Ishikawa (cell line): Measurements from ENCODE around the gene TACC2.

Experiments used
- CEBPB ChIP-seq: IDR thresholded peaks from 2 replicates; pipeline ENCODE4 v1.6.1; 2012
- CREB1 ChIP-seq: IDR thresholded peaks from 2 replicates; pipeline ENCODE4 v1.6.1; 2012; ENCODE audit warnings: low read depth
- EP300 ChIP-seq: IDR thresholded peaks from 2 replicates; pipeline ENCODE4 v1.6.1; 2012; ENCODE audit warnings: borderline replicate concordance
- FOXM1 ChIP-seq: IDR thresholded peaks from 2 replicates; pipeline ENCODE4 v1.6.1; 2012; ENCODE audit warnings: low read depth, borderline replicate concordance
- MAX ChIP-seq: IDR thresholded peaks from 2 replicates; pipeline ENCODE4 v1.6.1; 2012
- NFIC ChIP-seq: IDR thresholded peaks from 2 replicates; pipeline ENCODE4 v1.6.1; 2012
- RAD21 ChIP-seq: IDR thresholded peaks from 2 replicates; pipeline ENCODE4 v1.6.1; 2012; ENCODE audit warnings: low read depth
- TAF1 ChIP-seq: IDR thresholded peaks from 2 replicates; pipeline ENCODE4 v1.6.1; 2012; ENCODE audit warnings: low read depth, mild to moderate bottlenecking
- TCF12 ChIP-seq: IDR thresholded peaks from 2 replicates; pipeline ENCODE4 v1.6.1; 2012; ENCODE audit warnings: low read depth
- USF1 ChIP-seq: IDR thresholded peaks from 2 replicates; pipeline ENCODE4 v1.6.1; 2012
- YY1 ChIP-seq: IDR thresholded peaks from 2 replicates; pipeline ENCODE4 v1.6.1; 2012; ENCODE audit warnings: low read depth
- ZBTB7A ChIP-seq: IDR thresholded peaks from 2 replicates; pipeline ENCODE4 v1.6.1; 2012; ENCODE audit warnings: low read depth
- TF ChIP-seq, protein P1 (sequence below): IDR thresholded peaks from 2 replicates; pipeline ENCODE4 v1.6.1; 2012; ENCODE audit warnings: low read depth, mild to moderate bottlenecking

DNA sequence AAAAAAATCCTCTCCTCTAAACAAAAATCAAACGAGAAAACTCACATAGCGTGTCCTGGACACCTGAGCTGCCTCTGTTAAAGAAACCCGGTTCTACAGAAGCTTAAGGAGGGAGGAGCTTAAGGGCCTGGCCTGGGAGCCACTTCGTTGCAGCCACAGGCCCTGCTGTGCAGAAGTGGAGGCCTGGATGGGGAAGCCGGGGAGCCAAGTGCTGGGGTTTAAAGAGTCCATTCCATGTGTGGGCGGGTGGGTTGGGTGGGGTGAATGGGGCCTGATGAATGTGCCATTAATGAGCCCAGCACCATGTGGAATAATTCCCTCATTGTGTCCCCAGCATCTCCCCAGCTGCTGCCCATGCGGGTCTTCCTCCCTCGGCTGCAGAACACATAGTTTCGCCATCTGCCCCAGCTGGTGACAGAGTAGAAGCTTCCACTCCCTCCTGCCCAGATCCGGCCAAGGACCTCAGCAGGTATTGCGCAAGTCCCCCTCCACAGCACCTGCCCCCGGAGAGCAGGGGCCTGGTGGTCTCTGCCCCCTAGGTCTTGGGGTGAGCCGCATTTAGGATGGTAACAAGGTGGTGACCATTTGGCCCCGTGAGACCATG is 154.4 kb downstream of the TACC2 start:
- peak; percentile 96 for TF ChIP-seq CEBPB
- TF ChIP-seq USF1, result no peak
- no peak for TF ChIP-seq YY1
- TF ChIP-seq ZBTB7A, result 0 out of 2 replicates have a peak, but pooled peaks have one; percentile 34
- no peak; the same call in 1 of the 2 replicates for TF ChIP-seq NFIC
- TF ChIP-seq EP300, result peak; percentile 19; the same call in 1 of the 2 replicates
- TF ChIP-seq, protein P1, sequence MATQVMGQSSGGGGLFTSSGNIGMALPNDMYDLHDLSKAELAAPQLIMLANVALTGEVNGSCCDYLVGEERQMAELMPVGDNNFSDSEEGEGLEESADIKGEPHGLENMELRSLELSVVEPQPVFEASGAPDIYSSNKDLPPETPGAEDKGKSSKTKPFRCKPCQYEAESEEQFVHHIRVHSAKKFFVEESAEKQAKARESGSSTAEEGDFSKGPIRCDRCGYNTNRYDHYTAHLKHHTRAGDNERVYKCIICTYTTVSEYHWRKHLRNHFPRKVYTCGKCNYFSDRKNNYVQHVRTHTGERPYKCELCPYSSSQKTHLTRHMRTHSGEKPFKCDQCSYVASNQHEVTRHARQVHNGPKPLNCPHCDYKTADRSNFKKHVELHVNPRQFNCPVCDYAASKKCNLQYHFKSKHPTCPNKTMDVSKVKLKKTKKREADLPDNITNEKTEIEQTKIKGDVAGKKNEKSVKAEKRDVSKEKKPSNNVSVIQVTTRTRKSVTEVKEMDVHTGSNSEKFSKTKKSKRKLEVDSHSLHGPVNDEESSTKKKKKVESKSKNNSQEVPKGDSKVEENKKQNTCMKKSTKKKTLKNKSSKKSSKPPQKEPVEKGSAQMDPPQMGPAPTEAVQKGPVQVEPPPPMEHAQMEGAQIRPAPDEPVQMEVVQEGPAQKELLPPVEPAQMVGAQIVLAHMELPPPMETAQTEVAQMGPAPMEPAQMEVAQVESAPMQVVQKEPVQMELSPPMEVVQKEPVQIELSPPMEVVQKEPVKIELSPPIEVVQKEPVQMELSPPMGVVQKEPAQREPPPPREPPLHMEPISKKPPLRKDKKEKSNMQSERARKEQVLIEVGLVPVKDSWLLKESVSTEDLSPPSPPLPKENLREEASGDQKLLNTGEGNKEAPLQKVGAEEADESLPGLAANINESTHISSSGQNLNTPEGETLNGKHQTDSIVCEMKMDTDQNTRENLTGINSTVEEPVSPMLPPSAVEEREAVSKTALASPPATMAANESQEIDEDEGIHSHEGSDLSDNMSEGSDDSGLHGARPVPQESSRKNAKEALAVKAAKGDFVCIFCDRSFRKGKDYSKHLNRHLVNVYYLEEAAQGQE, result no peak
- 0 out of 2 replicates have a peak, but pooled peaks have one; percentile 10 for TF ChIP-seq FOXM1
- TF ChIP-seq CREB1, result no peak
- no peak for TF ChIP-seq TAF1
- TF ChIP-seq RAD21, result no peak
- peak; percentile 30; the same call in 1 of the 2 replicates for TF ChIP-seq MAX
- TF ChIP-seq TCF12, result no peak
